NOMO-1 (cell line): ENCODE results near the gene DVL1.
"Not testable (repeated sequence)": the region's sequence is repeated elsewhere in the genome, so short reads cannot be mapped to it uniquely, and the experiment has no call there.

Experiments
- DNase-seq, 2 experiments: peaks; one replicate each; lab custom pipeline; 2025; ENCODE audit not compliant: unreplicated experiment in 2 of 2; lab: John Stamatoyannopoulos, UW

DVL1 gene

DNA sequence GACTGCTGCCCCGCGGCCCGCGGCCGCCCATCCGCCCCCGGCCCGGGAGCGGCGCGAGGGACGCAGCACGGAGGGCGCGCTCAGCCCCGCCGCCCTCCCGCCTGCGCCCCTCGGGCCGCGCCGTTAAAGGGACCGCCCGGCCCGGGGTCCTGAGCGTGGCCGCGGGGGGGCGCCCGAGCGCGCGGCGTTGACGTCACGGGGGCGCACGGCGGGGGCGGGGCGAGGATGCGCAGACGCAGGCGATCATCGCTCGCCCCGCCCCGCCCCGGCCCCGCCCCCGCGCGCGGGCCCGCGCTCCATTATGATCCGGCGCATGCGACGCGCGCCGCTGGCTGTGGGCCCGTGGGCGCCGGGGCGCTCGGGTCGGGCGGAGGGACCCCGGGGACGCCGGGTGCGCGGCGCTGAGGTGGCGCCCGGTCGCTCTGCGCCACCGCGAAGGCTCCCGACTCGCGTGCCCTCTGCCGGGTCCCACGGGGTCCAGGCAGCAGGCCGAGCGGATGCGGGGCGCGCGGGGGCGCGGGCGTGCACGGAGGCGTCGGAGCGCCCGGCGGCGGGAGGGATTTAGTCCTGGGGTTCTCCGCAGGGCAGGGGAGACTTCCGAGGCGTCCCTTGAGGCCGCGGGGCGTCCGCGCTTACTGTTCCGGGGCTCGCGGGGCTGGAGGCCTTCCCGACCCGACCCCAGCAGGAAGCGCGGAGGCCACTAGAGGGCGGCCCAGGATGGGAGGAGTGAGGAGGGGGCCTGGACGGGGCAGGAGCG lies at the start of gene DVL1:
DVL1 (minus strand) TSS at position 163 of the 757 bp plus-strand sequence. CDS start 353 bp downstream, outside the sequence.
- DNase-seq: peak; percentile 18 to 68

DNA sequence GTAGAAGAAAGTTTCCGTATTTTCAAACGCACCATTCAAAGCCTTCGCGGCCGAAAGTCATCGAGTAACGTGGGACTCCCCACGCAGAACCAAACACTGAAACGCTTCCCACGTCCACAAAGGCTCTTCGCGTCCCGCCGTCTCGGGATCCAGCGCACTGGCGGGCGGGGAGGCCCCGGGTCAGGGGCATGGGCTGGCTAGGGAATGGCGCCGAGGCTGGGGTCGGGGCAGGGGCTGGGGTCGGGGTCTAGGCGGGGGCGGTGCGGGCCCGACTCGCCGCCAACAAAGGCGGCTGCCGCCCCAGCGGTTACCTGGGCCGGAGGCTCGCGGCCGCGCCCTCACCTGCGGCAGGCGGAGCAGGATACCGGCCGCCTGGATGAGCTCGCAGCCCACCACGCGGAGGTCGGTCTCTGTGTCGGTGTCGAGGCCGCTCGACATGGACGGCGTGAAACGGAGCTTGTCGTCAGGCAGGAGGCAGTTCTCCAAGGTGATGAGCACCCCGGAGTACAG lies 49.5 kb upstream of the DVL1 start:
- no peak for DNase-seq

DNA sequence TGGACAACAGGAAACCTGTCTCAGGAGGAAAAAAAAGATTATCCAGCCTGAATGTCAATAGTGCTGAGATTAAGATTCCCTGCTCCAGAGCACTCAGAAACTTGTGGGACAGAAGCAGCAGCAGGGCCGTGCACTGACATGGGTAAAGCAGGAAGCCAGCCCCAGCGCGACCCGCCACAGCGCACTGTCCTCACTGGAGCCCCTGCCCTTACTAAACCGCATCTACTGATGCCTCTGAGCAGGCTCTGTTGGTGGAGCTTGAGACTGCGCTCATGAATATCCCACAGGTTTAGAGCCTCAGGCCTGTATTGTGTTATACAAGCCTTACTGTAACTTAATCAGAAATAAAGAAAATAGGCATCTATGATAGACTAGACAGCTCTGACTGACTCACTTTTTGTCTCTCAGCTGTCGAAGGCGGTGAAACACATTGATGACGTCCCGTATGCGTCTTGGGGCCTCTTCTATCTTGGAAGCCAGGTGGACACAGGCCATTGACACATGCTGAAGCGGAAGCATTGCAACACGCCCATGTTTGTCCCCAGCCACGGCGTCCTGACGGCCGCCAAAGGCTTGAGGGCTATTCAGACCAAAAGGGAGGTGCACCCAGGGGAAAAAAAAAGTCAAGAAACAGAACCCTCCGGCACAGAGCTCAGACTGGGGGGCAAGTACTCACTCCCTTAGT lies 48.8 kb upstream of the DVL1 start:
- peak in 1 of 2 experiments; percentile 36 for DNase-seq

DNA sequence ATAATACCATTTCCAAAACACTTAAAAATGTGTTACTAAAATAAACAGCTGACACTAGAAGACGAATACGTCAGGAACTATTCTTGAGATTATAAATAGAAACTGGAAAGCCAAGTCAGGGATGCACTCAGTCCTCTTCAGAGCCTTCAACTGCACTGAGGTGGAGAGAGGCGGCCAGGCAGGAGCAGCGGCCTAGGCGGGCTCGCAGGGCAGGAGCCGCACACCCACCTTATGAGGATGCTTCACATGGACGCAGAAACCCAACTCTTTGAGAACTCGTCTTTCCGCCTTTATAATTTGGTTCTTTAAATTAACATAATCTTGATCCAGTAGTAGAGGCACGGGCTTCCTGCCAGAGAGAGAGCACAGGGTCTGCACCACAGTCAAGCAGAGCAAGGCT lies 45.9 kb upstream of the DVL1 start:
- DNase-seq: no peak

DNA sequence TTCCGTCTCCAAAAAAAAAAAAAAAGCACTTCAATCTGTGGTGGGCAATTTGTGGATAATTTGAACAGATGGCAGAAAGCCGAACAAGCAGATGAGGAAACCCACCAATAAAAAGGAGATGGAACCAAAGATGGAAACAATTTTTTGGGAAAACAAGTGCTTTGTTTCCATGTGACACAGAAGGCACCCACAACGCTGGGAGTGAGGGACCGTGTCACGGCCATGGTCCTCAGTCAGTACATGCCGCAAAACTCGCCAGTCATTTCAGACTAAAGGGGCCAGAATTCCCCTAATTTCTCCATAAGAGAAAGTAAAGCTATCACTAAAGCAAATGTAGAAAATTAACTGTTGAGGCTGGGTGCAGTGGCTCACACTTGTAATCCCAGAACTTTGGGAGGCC lies 44.9 kb upstream of the DVL1 start:
- DNase-seq: no peak

DNA sequence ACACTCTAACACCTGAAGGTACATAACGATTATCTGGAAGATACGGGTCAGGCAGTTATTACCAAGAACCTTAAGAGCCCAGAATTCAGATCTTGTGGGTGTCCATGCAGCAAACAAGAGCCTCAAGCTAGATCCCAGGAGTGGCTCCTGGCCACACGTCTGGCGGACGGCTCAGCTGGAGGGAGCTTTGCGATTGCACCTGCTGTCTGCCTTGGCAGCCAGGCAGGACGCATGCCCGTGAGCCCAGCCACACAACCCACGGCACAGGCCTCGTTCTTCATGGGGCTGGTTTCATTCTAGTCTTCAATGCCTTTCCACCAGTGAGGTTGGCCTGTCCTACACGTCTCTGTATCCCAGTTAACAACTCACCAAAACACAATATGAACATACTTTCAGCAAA lies 44.2 kb upstream of the DVL1 start:
- no peak for DNase-seq

DNA sequence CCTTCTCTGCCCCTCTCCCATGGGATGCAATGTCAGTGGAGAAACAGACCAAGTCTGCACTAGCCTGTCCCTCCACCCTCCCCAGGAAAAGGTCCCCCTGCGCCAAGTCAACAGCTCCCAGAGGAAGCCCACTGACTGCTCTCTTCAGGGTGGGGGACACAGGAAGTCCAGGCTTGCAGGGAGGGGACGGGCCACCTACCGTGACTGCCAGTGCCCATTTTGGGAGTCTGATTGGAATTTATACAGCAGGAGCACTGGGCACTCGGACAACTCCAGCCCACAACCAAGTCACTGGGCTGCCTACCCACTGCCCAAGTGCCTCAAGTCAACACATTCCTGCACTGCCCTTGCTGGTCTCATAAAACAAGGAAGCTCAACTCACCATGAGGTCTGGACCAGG lies 43.8 kb upstream of the DVL1 start:
- DNase-seq: no peak

DNA sequence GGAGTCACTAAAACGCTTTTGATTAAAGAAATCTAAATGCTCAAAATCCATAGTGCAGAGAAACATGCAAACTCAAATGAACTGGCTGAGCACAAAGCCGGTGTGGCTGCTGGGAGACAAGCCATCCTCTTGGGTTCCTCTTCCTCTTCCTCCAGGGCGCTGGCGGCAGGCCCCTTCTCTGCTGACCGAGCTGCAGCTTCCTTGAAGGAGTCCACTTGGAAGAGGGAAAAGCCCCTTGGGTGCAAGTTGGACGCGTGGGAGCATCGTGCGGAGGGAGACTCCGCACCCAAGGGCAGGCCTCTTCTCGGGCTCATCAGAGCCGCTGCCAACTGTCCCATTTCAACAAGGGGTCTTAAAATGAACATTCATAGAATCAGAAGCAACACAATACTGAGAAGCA lies 42.0 kb upstream of the DVL1 start:
- no peak for DNase-seq

DNA sequence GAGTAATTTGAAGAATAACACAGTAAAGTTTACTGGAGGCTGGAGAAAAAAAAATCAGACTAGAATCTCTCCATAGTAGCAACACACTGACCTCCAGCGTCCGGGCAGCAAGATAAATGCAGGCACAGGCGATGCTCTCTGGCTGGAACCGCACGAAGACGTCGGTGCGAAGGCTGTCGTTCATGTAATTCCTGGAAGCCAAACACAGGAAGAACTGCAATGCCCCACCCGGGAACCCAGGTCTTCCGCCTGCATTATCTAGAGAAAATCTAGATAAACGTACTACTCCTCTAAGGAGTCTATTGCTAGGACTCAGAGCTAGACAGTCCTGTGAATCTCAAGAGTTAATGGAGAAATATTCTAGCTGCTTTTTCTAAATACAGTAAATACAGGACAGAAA lies 41.5 kb upstream of the DVL1 start:
- DNase-seq: no peak

DNA sequence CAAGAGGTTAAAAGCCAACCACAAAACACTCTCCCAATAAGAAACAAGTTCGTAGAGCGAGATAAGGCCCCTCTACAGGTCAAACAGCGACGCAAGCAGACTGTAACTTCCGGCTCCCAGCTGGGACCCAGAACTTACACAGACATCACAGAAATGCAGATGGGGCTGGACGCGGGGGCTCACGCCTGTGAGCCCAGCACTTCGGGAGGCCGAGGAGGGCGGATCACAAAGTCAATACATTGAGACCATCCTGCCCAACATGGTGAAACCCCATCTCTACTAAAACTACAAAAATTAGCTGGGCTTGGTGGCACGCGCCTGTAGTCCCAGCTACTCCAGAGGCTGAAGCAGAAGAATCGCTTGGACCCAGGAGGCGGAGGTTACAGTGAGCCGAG lies 38.9 kb upstream of the DVL1 start:
- DNase-seq: no peak

DNA sequence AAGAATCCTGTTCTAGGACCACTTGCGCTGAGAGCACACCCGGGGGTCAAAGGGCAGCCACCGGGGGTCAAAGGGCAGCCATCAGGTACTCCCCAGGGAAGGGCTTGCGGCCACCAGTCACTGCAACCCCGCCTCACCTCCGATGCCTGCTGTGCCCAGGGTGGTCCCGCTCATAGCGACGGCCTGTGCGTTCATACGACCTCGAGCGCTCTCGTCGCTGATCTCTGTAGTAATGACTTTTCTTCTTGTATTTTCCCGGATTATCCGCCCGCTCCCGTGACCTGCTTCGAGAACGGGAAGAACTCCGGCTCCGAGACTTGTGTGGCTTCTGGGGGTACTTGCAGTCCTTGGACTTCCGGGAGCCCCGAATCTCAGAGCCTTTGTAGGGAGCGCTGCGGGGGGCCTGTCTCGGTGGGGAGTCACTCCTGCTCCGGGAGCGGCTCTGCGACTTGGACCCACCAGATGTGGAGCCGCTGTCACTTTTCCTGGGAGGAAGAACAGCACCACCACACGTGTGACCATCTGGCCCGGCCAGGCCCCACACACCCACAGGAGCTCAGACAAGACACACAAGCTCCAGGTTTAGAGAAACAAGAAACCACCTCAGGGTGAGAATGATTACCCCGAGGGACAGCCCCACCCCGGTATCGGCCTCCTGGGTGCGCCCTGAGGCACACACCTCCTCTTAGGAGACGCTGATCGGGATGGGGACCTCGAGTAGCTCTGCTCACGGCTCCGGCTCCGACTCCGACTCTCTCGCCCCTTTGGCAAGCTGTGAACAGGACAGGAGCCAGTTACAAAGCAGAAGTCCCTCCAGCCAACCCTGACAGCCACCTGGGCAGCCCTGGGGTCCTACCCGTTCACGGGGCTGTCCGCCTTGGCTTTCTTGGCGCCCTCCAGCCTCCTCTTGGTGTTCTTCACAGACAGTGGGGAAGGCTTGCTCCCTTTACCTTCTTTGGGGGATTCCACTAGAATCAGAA lies 38.2 kb upstream of the DVL1 start:
- DNase-seq: no peak

DNA sequence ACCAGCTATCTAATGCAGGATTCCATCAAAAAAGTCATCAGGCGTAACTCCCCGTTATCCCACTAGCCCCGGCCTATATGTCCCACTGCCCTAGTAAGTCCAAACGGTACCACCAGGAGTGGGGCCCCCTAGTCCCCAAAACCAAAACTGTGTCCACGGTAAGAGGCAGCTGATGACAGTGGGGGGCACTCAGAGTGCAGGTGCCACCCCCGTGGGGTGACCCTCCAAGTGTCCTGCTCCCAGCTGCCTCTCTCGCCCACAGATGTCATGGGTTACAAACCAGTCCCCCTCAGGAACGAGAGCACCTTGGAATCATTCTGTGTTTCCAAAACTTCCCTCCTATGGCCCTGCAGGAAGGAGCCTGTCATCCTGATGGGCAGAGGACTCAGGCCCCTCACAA lies 36.7 kb upstream of the DVL1 start:
- DNase-seq: no peak

DNA sequence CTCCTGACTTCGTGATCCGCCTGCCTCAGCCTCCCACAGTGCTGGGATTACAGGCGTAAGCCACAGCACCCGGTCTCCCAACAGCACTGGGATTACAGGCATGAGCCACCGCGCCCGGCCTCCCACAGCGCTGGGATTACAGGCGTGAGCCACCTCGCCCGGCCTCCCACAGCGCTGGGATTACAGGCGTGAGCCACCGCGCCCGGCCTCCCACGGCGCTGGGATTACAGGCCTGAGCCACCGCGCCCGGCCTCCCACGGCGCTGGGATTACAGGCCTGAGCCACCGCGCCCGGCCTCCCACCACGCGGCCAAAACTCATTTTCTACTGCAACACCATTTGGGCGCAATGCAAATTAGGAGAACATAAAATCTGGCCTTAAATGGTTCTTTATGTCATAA lies 36.1 kb upstream of the DVL1 start:
- not testable (repeated sequence) for DNase-seq

DNA sequence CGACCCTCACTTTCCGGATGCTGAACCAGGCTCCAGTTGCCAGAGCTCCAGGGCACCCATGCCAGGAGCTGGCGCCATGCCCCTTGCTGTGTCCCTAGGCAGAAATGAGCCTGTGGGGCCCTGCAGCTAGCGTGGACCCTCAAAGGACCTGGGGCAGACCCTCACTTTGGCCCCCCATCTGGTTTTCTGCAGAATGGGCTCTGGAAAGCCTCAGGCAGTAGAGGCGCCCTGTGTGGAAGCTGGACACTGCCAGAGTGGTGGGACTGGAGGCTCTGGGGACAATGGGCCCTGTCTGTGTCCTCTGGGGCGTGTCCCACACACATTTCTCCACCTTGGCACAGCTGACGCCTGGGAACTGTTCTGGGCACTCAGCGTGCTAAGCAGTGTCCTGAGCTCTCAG lies 32.1 kb upstream of the DVL1 start:
- DNase-seq: no peak

DNA sequence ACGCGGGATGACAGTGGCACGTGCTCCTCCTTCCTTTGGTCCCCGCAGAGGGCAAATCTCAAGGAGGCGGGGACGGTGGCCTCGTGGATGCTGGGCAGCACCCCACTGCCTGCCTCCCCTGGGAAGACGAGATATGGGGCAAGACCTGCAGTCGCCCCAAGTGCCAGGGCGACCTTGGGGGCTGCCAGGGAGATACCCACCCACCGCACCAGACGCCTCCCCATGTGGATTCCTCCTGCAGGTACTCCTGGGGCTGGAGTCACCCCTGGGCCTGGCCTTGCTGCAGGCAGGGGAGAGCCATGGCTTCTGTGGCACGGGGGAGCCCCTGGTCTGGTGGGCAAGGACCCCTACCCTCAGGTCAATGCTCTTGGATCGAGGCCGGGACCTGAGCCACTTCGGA lies 31.6 kb upstream of the DVL1 start:
- DNase-seq: no peak

DNA sequence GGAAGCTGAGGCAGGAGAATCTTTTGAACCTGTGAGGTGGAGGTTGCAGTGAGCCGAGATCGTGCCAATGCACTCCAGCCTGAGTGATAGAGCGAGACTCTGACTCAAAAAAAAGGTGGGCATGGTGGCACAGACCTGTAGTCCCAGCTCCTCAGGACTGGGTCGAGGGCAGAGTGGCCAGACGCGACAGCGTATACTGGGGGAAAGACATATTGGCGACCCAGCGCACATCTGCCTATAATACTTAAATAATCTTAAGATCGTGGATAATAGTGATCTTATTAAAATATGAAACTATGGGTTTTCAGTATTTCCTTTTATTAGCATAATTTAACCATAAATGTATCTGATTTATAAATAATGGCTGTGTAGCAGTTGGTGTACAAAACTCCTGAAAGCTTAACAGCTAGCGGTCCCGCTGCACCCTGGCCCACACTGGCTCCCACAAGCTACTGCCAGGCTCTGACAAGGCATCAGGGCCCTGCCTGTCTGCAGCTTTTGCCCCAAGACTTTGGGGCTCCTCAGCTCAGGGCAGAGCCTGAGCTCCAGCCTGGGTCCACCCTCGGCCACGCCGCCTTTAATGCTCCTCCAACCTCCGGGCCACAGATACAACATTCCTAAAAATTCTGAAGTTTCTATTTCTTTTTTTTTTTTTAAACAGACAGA lies 28.5 kb upstream of the DVL1 start:
- no peak for DNase-seq

DNA sequence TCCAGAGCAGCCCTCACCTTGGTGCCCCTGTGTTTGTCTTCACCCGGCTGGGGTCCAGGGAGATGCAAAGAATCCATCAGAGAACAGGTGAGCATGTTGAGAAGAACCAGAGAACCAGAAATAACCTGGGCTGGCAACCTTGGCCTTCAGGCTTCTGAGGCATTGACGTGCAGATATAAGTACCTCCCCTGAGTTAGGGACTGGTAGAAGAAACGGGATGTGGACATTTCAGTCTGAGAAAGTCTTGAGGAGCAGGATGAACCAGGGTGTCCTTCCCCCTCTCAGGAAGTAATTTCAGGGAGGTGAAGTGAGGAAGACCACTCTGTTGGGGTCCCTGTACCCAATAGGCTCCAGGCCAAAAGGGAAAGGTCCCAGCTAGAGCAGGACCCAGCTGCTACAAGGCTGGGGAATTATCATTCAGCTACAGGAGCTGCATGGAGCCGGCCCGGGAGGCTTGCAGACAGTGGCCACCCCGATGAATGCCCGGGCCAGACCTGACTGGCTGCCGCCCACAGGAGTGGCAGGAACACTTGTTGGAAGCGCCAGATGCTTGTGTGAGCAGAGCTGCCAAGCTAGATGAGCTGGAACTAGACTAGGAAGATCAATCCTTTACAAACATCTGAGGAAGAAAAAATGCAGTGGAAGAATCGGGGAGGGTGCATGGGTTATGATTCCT lies 27.5 kb upstream of the DVL1 start:
- DNase-seq: no peak

DNA sequence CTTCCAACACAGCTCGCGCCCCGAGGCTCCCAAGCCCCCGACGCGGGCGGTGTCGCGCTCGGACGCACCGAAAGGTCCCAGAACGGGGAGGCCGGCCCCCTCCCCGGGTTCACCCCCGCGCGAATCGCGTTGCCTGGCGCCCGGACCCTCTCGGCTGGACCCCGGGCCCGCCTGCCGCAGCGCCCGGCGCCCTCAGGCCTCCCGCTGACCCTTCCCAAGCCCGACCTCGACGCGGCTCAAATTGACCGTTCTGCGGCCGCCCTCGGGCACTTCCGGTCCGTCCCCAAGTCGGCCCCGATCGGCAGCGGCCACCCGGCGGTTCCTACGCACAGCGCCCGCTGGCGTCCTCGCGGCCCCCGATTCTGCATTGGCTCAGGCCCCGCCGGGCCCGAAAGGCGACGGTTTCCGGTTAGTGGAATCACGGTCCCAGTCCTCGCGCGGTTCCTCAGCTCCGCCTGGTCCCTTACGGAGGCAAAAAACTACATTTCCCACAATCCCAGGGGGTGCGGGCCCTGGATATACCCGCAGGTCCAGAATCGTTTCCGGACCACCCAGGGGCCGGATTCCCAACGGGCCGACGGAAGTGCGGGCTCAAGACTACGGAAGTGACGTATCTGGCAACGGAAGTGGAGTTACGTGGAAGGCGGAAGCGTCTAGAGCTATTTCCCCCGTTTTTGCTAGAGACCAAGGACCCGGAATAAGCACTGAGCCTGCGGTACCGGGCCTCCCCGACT lies 25.9 kb upstream of the DVL1 start, which contains the start of gene AURKAIP1:
AURKAIP1 (minus strand) TSS at position 279 of the 734 bp plus-strand sequence. CDS start 451 bp downstream, outside the sequence.
- DNase-seq: peak; percentile 99

DNA sequence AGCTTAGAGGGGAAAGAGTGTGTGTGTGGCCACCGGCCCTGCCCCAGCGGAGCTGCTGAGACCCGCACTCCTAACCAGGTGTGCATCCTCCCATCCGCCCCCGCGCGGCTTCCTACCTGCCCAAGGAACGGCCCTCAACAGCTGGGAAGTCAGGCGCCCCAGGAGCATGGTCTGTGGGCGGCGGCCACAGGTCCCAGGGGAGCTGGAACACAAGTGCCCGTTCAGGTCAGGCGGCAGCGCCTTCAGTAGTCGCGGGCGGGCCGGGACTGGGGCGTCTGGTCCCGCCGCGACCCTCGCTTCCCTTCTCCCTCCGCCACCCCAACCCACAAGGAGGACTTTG lies 25.3 kb upstream of the DVL1 start:
- no peak for DNase-seq
